Heart right ventricle (tissue), 16 donors: ENCODE results near the gene FLAD1. TPM values are rescaled to one million over a fixed set of nuclear protein-coding genes. Genes with fewer than 3 reads are reported as not detected.

ENCODE experiments used
- ATAC-seq, 8 donors: fragments of 200-7000 bp; cut with Tn5 transposase; one replicate each; pipeline ENCODE4 v1.9.1; 2020; ENCODE audit warnings: mild to moderate bottlenecking in 8 of 8, moderate library complexity in 8 of 8, moderate number of reproducible peaks in 1 of 8
- DNase-seq, 2 donors: peaks; one replicate each; pipeline ENCODE4 v3.0.0-alpha.2; 2020
- H3K27ac ChIP-seq, 10 donors: fragments of 200-600 bp; sonication (generic) in 2 of 10; one replicate each; pipeline versions ENCODE4 v1.5.0 to v1.8.0; 2020 to 2022; ENCODE audit warnings: mild to moderate bottlenecking in 3 of 10
- H3K27me3 ChIP-seq, 7 donors: fragments of 200-600 bp; one replicate each; pipeline ENCODE4 v1.8.0; 2021 to 2022; ENCODE audit warnings: mild to moderate bottlenecking in 2 of 7
- H3K36me3 ChIP-seq, 9 donors: fragments of 200-600 bp; sonication (generic) in 1 of 9; one replicate each; pipeline versions ENCODE4 v1.5.0 to v1.8.0; 2020 to 2022; ENCODE audit warnings: mild to moderate bottlenecking in 2 of 9
- H3K4me1 ChIP-seq, 9 donors: fragments of 200-600 bp; sonication (generic) in 1 of 9; one replicate each; pipeline versions ENCODE4 v1.5.0 to v1.8.0; 2020 to 2022; ENCODE audit warnings: mild to moderate bottlenecking in 4 of 9
- H3K4me3 ChIP-seq, 10 donors: fragments of 200-600 bp; sonication (generic) in 2 of 10; one replicate each; pipeline versions ENCODE4 v1.5.0 to v1.8.0; 2020 to 2022; ENCODE audit warnings: mild to moderate bottlenecking in 7 of 10, moderate library complexity in 2 of 10
- H3K9me3 ChIP-seq, 11 donors: fragments of 200-600 bp in 10 of 11; sonication (generic) in 2 of 11; one replicate each; pipeline versions ENCODE4 v1.5.0 to v1.8.0; 2013 to 2022; ENCODE audit warnings: mild to moderate bottlenecking in 2 of 11, control low read depth in 1 of 11, moderate library complexity in 1 of 11
- WGBS, 2 donors: extraction: QIAGEN DNeasy Blood & Tissue Kit; methylation state at CpG; one replicate each; pipeline ENCODE4 v1.1.7; 2013; ENCODE audit warnings: inconsistent platforms in 1 of 2; 5-methylcytosine and 5-hydroxymethylcytosine counted together
- intact Hi-C, 10 donors: fragments of 100-400 bp; cut with DNase I; formaldehyde crosslinking; loops; one replicate each; pipeline versions ENCODE4 v1.11.1 to v1.14.2; 2022
- polyA plus RNA-seq, 2 donors: library from polyadenylated mRNA; stranded (reverse); fragments of 200-250 nt; gene quantifications; one replicate each; pipeline ENCODE4 v1.2.3, GENCODE V29; 2013
- total RNA-seq, 10 donors: library from RNA; stranded (reverse); fragmentation: NEBNext Ultra II Directional in 3 of 10; extraction: Animal tissue kit (Norgen Biotek cat#: 25700) in 3 of 10; gene quantifications; one replicate each; pipeline versions ENCODE4 v1.2.1 to v1.2.4, GENCODE V29; 2021 to 2023
- TF ChIP-seq, protein P1 (sequence below), 9 donors: fragments of 200-600 bp; sonication (generic) in 2 of 9; IDR thresholded peaks; one replicate each; pipeline versions ENCODE4 v1.5.0 to v1.8.0; 2021 to 2022; ENCODE audit warnings: antibody characterized with exemption in 9 of 9, mild to moderate bottlenecking in 5 of 9, moderate library complexity in 1 of 9
- donor health status: Arrhythmogenic right ventricular cardiomyopathy.
- donor health status: ischemic (EF 13 %, LVEDD 7.1; RV severe dilation, severe dysfunction).
- donor health status: healthy with polysubstance abuse.
- donor health status: DM: no; HTN: yes; CAD: no.
- donor health status: DM: no; HTN: no; CAD: no.
- donor health status: ischemic (EF 25% LVEDD 6.9; RV normal size, moderate dysfunction).
- donor health status: ischemic (EF 25% LVEDD 5.7; RV mildly dilated, moderate dysfunction).
- donor health status: healthy.
- donor health status: DM: yes; HTN: yes; CAD: no.
- donor health status: Ischemic cardiomyopathy.
- donor health status: ischemic (EF 35%, LVEDD 5.7; RV mildly dilated, moderate dysfunction).
- donor health status: nonischemic (EF 11% LVEDD 7.7; RV severe dilation, severe dysfunction).
- donor health status: DM: yes; HTN: yes; CAD: no.
- donor health status: PGD.
- donor health status: ischemic (EF 29% LVEDD 5.4; RV normal size, mild dysfunction).
- donor health status: nonischemic (EF 23%, LVEDD 6.1; RV moderate dilation, normal function).

FLAD1 gene
- total and polyA plus RNA-seq, 12 donors = 20.1 to 41.6 (median 25.0) TPM

DNA sequence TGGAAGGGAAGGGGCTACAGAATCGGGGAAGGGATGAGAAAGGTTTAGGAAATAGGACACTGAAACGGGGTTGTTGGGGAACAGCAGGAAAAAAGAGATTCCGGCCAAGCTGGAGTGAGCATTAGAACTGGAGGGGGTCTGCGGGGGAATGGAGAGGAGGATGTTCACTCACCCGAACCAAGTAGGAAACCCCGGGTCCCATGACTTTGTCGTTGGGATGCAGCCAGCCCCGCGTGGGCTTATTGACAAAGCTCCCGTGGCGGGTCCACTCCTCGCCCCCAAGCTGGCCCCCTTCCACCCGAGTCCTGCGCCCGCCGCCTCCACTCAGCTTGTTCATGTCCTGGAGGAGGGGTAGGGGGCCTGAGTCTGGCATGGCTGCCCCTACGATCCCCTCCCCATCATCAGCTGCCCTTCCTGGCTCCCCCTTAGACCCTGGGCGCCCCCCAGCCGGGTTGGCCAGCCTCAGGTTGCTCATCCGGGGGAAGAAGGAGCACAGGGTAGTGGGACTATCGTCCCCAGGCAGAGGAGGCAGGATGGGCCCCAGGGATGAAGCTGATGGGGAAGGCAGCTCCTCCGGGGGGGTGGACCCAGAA lies 13.2 kb upstream of the FLAD1 start:
- DNase-seq = peak in 1 of 2 donors; percentile 32
- Histone ChIP-seq H3K9me3 (no peaks in the 10 kb centered on the region), H3K4me1 (peaks cover 28 to 72% (median 69%) of the 10 kb centered on the region in 9 donors), H3K27ac (peak overlapping the region; percentile 89 to 100 (median 96)), H3K4me3 (peak overlapping the region; percentile 4 to 89 (median 54)), H3K27me3 (no peaks in the 10 kb centered on the region), H3K36me3 (peaks cover 0 to 45% (median 34%) of the 10 kb centered on the region in 9 donors)
- ATAC-seq = no peak
- TF ChIP-seq, protein P1, sequence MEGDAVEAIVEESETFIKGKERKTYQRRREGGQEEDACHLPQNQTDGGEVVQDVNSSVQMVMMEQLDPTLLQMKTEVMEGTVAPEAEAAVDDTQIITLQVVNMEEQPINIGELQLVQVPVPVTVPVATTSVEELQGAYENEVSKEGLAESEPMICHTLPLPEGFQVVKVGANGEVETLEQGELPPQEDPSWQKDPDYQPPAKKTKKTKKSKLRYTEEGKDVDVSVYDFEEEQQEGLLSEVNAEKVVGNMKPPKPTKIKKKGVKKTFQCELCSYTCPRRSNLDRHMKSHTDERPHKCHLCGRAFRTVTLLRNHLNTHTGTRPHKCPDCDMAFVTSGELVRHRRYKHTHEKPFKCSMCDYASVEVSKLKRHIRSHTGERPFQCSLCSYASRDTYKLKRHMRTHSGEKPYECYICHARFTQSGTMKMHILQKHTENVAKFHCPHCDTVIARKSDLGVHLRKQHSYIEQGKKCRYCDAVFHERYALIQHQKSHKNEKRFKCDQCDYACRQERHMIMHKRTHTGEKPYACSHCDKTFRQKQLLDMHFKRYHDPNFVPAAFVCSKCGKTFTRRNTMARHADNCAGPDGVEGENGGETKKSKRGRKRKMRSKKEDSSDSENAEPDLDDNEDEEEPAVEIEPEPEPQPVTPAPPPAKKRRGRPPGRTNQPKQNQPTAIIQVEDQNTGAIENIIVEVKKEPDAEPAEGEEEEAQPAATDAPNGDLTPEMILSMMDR (IDR thresholded peaks at IDR 0.05) = no peak
- intact Hi-C loops = loop anchor here in 5 of 10 donors (5.0 to 10.0 kb wide), 4 partner anchors 47 to 92 kb away; partner anchors contain the start of genes ADAM15 (in 2 of the 5) and EFNA4 (in 2 of the 5)
- 20 to 30% methylated on average over 22 of the region's 22 CpGs for WGBS, 2 donors

DNA sequence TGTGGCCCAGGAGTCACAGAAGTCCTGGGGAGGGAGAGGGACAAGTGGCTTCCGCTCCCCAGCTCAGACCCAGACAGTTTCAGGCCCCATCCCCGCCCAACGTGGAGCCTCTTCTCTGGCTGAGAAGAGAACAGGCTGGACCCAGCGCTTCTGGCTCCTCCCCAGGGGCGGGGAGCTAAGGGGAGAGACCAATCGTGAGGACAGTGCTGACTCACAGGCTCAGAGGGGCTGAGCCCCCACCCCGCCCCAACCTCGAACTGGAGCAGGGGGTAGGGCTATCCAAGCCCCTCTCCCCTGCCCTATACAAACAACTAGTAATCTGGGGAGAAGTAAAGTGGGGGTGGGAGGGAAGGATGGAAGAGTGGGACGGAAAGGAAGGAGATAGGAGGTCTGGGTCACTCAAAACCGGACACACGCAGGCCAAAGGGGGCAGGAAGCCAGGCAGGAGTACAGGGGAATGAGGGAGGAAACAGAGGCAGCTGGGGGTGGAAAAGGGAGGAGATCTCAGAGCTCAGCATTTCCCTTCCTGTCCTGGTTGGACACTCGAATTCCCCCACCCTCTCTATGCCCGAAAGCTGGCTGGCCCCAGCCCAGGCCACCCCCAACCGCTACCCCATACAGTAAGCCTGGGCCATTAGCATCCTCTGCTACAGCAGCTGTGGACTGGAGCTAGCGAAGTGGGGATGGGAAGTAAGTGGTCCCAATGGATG lies 12.4 kb upstream of the FLAD1 start, which contains the start of gene SHC1:
TSS of gene SHC1 (minus strand) at position 117 of the 710 bp plus-strand sequence. CDS start 221 bp downstream, outside the sequence.
- no peaks in the 10 kb centered on the region for H3K9me3 ChIP-seq
- DNase-seq = peak; percentile 91 to 94
- intact Hi-C loops = loop anchor here in 4 of 10 donors (5.0 to 10.0 kb wide), 4 partner anchors 47 to 92 kb away; partner anchors contain the start of genes ADAM15 (in 2 of the 4) and EFNA4 (in 2 of the 4)
- H3K4me1 ChIP-seq = peaks cover 28 to 78% (median 71%) of the 10 kb centered on the region in 9 donors
- H3K36me3 ChIP-seq = peaks cover 0 to 37% (median 26%) of the 10 kb centered on the region in 9 donors
- H3K27ac ChIP-seq = peak within 1 kb of the TSS; percentile 89 to 100 (median 96)
- no peaks in the 10 kb centered on the region for H3K27me3 ChIP-seq
- peak within 1 kb of the TSS; percentile 4 to 89 (median 54) for H3K4me3 ChIP-seq
- WGBS, 2 donors = 10 to 11% methylated on average over 15 of the region's 15 CpGs
- TF ChIP-seq, protein P1 (IDR thresholded peaks at IDR 0.05) = no peak
- ATAC-seq = peak; percentile 50 to 73 (median 66)

DNA sequence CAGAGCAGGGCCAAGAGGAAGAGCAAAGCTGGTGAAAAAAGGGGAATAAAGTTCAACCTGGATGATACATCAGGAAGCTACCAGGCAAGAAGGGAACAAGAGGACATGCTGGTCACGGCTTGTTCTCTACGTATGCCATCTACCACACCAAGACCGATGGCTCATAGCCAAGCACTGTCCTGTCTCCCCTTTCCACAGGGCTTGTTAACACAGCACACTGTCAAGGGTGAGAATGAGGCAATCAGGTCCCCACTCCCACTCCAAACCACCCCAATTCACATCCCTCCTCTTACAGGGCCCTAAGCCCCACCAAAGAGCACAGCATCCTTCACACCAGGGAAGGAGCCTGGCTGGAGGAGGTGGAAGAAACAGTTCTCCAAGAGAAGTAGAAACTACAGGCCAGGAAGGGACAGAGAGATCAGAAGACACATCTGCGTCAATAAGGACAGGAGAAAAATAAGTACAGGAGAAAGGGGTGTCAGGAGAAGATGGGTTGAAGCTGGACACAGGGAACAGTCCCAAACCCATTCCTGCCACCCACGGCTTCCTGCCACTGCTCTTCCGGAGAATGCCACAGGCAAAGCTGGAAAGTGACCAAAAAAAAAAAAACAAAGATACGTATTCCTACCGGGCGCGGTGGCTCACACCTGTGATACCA lies 11.7 kb upstream of the FLAD1 start:
- no peaks in the 10 kb centered on the region for H3K27me3 ChIP-seq
- no peaks in the 10 kb centered on the region for H3K9me3 ChIP-seq
- WGBS, 2 donors = 29 to 34% methylated on average over 10 of the region's 10 CpGs
- ATAC-seq (no peak), DNase-seq (no peak)
- H3K4me1 ChIP-seq = peaks cover 28 to 85% (median 74%) of the 10 kb centered on the region in 9 donors
- H3K27ac ChIP-seq = peak overlapping the region; percentile 89 to 100 (median 96)
- peak overlapping the region in 9 of 10 donors; percentile 34 to 89 (median 56) for H3K4me3 ChIP-seq
- H3K36me3 ChIP-seq = peaks cover 0 to 30% (median 19%) of the 10 kb centered on the region in 9 donors
- TF ChIP-seq, protein P1 (IDR thresholded peaks at IDR 0.05) = no peak
- intact Hi-C loops = loop anchor here in 4 of 10 donors (5.0 to 10.0 kb wide), 4 partner anchors 46 to 91 kb away; partner anchors contain the start of genes ADAM15 (in 2 of the 4) and EFNA4 (in 2 of the 4)

DNA sequence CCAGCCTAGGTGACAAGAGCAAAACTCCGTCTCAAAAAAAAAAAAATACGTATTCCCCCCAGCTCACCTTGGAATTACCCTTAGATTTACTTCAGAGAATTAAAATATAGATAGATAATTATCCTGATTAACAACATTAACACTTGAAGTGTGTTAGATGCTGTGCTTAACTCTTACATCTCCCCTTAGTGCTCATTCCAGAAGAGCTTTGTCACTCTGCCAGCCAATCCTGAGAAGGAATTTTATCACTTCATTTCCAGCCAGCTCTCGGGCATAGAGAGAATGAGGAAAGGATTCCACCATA lies 11.0 kb upstream of the FLAD1 start:
- Histone ChIP-seq H3K4me3 (peak overlapping the region in 8 of 10 donors; percentile 10 to 89 (median 67)), H3K36me3 (peaks cover 0 to 23% (median 12%) of the 10 kb centered on the region in 9 donors), H3K27me3 (no peaks in the 10 kb centered on the region), H3K27ac (peak overlapping the region; percentile 89 to 100 (median 96)), H3K9me3 (no peaks in the 10 kb centered on the region), H3K4me1 (peaks cover 25 to 81% (median 68%) of the 10 kb centered on the region in 9 donors)
- 47 to 54% methylated on average over 3 of the region's 3 CpGs for WGBS, 2 donors
- no peak for ATAC-seq
- intact Hi-C loops = loop anchor here in 4 of 10 donors (5.0 to 10.0 kb wide), 4 partner anchors 45 to 90 kb away; partner anchors contain the start of genes ADAM15 (in 2 of the 4) and EFNA4 (in 2 of the 4)
- DNase-seq = no peak
- TF ChIP-seq, protein P1 (IDR thresholded peaks at IDR 0.05) = no peak
